DOHH2 (cell line): ENCODE data around the gene ARRB1.

Source experiments
- H3F3A ChIP-seq: fragments of 200-600 bp; sonication (generic), shearing (Covaris generic); 2 replicates; pipeline ENCODE4 v1.6.0; 2016; ENCODE audit warnings: antibody characterized with exemption, mild to moderate bottlenecking; ENCODE audit not compliant: control insufficient read depth, insufficient read depth
- H3K27ac ChIP-seq: fragments of 200-600 bp; sonication (generic); 2 replicates; pipeline ENCODE4 v1.5.1; 2014; ENCODE audit warnings: low read depth, mild to moderate bottlenecking, low read length, moderate library complexity
- H3K27me3 ChIP-seq: fragments of 200-600 bp; sonication (generic); 2 replicates; pipeline ENCODE4 v1.6.1; 2014; ENCODE audit warnings: mild to moderate bottlenecking, low read length, mixed read lengths; ENCODE audit not compliant: control insufficient read depth
- H3K36me3 ChIP-seq: fragments of 200-600 bp; sonication (generic); 2 replicates; pipeline ENCODE4 v1.6.1; 2014; ENCODE audit warnings: mild to moderate bottlenecking, low read length, moderate library complexity, mixed read lengths; ENCODE audit not compliant: control insufficient read depth
- H3K4me1 ChIP-seq: fragments of 200-600 bp; sonication (generic); 2 replicates; pipeline ENCODE4 v1.6.1; 2014; ENCODE audit warnings: mild to moderate bottlenecking, low read length, mixed read lengths; ENCODE audit not compliant: control insufficient read depth
- H3K4me2 ChIP-seq: fragments of 200-600 bp; sonication (generic); 2 replicates; pipeline ENCODE4 v1.6.0; 2014; ENCODE audit warnings: mild to moderate bottlenecking, low read length, moderate library complexity
- H3K4me3 ChIP-seq: fragments of 200-600 bp; sonication (generic); 2 replicates; pipeline ENCODE4 v1.5.1; 2014; ENCODE audit warnings: mild to moderate bottlenecking, low read length, mixed read lengths
- H3K79me2 ChIP-seq: fragments of 200-600 bp; sonication (generic); 2 replicates; pipeline ENCODE4 v1.6.1; 2014; ENCODE audit warnings: mild to moderate bottlenecking, low read length, mixed read lengths; ENCODE audit not compliant: control insufficient read depth
- H3K9me2 ChIP-seq: fragments of 200-600 bp; sonication (generic); replicated peaks from 2 replicates; pipeline ENCODE4 v1.6.1; 2014; ENCODE audit warnings: mild to moderate bottlenecking, low read length, mixed read lengths; ENCODE audit not compliant: control insufficient read depth
- H3K9me3 ChIP-seq: fragments of 200-600 bp; sonication (generic); 2 replicates; pipeline ENCODE4 v1.6.1; 2014; ENCODE audit warnings: antibody characterized with exemption, low read length, mixed read lengths; ENCODE audit not compliant: control insufficient read depth, insufficient read depth
- H4K20me1 ChIP-seq: fragments of 200-600 bp; sonication (generic); 2 replicates; pipeline ENCODE4 v1.6.0; 2014; ENCODE audit warnings: low read depth, mild to moderate bottlenecking, antibody characterized with exemption, low read length, moderate library complexity; ENCODE audit not compliant: control insufficient read depth, insufficient read depth
- EZH2phosphoT487 ChIP-seq: fragments of 200-600 bp; sonication (generic); IDR thresholded peaks from 2 replicates; pipeline ENCODE4 v1.6.1; 2017; ENCODE audit warnings: borderline replicate concordance, mild to moderate bottlenecking, antibody characterized with exemption, low read length, moderate library complexity, mixed read lengths
- TF ChIP-seq, protein P1 (sequence below): fragments of 200-600 bp; sonication (generic); IDR thresholded peaks from one replicate; pipeline ENCODE4 v1.5.1; 2014; ENCODE audit warnings: antibody characterized with exemption, mild to moderate bottlenecking, low read depth, low read length; ENCODE audit not compliant: poor library complexity, severe bottlenecking

The ARRB1 gene

GRCh38 chr11:75356613-75357012, 5.2 kb upstream of the ARRB1 start:
- Histone ChIP-seq H3K79me2 (no peaks in the 10 kb centered on the region), H4K20me1 (no peaks in the 10 kb centered on the region), H3K4me2 (no peak overlapping the region), H3F3A (no peaks in the 10 kb centered on the region), H3K4me3 (no peak overlapping the region), H3K9me3 (no peaks in the 10 kb centered on the region), H3K27me3 (peaks cover 11% of the 10 kb centered on the region), H3K9me2 (no peaks in the 10 kb centered on the region), H3K4me1 (peaks cover 5% of the 10 kb centered on the region), H3K36me3 (no peaks in the 10 kb centered on the region), H3K27ac (no peak overlapping the region)
- TF ChIP-seq, protein P1, sequence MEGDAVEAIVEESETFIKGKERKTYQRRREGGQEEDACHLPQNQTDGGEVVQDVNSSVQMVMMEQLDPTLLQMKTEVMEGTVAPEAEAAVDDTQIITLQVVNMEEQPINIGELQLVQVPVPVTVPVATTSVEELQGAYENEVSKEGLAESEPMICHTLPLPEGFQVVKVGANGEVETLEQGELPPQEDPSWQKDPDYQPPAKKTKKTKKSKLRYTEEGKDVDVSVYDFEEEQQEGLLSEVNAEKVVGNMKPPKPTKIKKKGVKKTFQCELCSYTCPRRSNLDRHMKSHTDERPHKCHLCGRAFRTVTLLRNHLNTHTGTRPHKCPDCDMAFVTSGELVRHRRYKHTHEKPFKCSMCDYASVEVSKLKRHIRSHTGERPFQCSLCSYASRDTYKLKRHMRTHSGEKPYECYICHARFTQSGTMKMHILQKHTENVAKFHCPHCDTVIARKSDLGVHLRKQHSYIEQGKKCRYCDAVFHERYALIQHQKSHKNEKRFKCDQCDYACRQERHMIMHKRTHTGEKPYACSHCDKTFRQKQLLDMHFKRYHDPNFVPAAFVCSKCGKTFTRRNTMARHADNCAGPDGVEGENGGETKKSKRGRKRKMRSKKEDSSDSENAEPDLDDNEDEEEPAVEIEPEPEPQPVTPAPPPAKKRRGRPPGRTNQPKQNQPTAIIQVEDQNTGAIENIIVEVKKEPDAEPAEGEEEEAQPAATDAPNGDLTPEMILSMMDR: no peak
- TF ChIP-seq EZH2phosphoT487: no peak

GRCh38 chr11:75355051-75355450, 3.6 kb upstream of the ARRB1 start:
- no peak for TF ChIP-seq EZH2phosphoT487
- TF ChIP-seq, protein P1: no peak
- H3F3A ChIP-seq: no peaks in the 10 kb centered on the region
- H4K20me1 ChIP-seq: no peaks in the 10 kb centered on the region
- no peaks in the 10 kb centered on the region for H3K9me3 ChIP-seq
- peaks cover 24% of the 10 kb centered on the region for H3K27me3 ChIP-seq
- no peaks in the 10 kb centered on the region for H3K4me1 ChIP-seq
- H3K27ac ChIP-seq: no peak overlapping the region
- H3K36me3 ChIP-seq: no peaks in the 10 kb centered on the region
- H3K4me2 ChIP-seq: no peak overlapping the region
- no peaks in the 10 kb centered on the region for H3K79me2 ChIP-seq
- no peaks in the 10 kb centered on the region for H3K9me2 ChIP-seq
- H3K4me3 ChIP-seq: no peak overlapping the region

DNA sequence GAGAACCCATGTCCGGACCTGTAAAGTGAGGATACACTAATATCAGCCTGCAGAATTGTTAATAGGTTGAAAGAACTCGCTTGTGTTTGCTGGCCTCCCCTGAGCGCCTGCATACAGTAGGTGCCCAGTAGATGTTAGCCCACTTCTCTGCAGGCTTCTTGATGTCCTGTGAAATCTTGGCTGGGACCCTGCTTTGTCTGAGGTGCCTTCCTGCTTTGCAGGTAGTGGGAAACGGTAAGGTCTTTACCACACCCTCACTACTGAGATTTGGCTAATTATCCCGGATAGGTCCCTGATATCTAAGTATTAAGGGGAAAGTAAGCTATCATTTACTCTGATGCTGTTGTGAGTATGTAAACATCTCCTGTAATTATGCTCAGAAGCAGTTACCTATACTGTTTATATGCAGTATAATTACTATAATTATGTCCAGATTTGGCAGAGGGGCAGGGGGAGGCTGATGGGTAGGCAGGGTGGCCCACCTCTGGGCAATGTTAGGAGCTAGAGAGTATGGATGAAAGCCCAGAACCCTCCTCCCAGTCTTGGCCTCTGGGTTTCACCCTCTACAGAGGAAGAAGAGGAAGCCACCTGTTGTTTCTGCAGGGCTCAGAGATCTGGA, 1.2 kb upstream of the ARRB1 start:
- H3K79me2 ChIP-seq: no peaks in the 10 kb centered on the region
- H3K9me2 ChIP-seq: no peaks in the 10 kb centered on the region
- H3K27ac ChIP-seq: no peak overlapping the region
- no peak overlapping the region for H3K4me3 ChIP-seq
- H3F3A ChIP-seq: no peaks in the 10 kb centered on the region
- no peak overlapping the region for H3K4me2 ChIP-seq
- no peaks in the 10 kb centered on the region for H3K4me1 ChIP-seq
- H3K36me3 ChIP-seq: no peaks in the 10 kb centered on the region
- TF ChIP-seq, protein P1: no peak
- no peak for TF ChIP-seq EZH2phosphoT487
- H3K9me3 ChIP-seq: no peaks in the 10 kb centered on the region
- no peaks in the 10 kb centered on the region for H4K20me1 ChIP-seq
- peaks cover 32% of the 10 kb centered on the region for H3K27me3 ChIP-seq
